HepG2 (cell line): ENCODE data around the gene TMEM219.

ENCODE experiments used
- AHDC1 ChIP-seq: sonication (generic); formaldehyde crosslinking; IDR thresholded peaks from 2 replicates; pipeline ENCODE4 v1.5.1; 2020; ENCODE audit warnings: mild to moderate bottlenecking, missing genetic modification reagents, borderline replicate concordance
- ATF3 ChIP-seq: sonication (generic); formaldehyde crosslinking; IDR thresholded peaks from 2 replicates; pipeline ENCODE4 v1.4.0; 2020; ENCODE audit warnings: missing genetic modification reagents
- CBFB ChIP-seq: sonication (generic); formaldehyde crosslinking; IDR thresholded peaks from 2 replicates; pipeline ENCODE4 v1.4.0; 2020; ENCODE audit warnings: missing genetic modification reagents
- CCDC6 ChIP-seq: sonication (generic); formaldehyde crosslinking; IDR thresholded peaks from 2 replicates; pipeline ENCODE4 v1.8.1; 2022; ENCODE audit warnings: mild to moderate bottlenecking, missing genetic modification reagents, moderate library complexity
- FOSL2 ChIP-seq: sonication (generic); formaldehyde crosslinking; IDR thresholded peaks from 2 replicates; pipeline ENCODE4 v1.4.0; 2020; ENCODE audit warnings: missing genetic modification reagents
- MEF2D ChIP-seq: sonication (generic); formaldehyde crosslinking; IDR thresholded peaks from 2 replicates; pipeline ENCODE4 v1.5.1; 2020; ENCODE audit warnings: mild to moderate bottlenecking, missing genetic modification reagents
- PHF8 ChIP-seq: sonication (generic); formaldehyde crosslinking; IDR thresholded peaks from 2 replicates; pipeline ENCODE4 v1.5.0; 2020; ENCODE audit warnings: missing genetic modification reagents
- RFX5 ChIP-seq: IDR thresholded peaks from 2 replicates; pipeline ENCODE4 v1.6.1; 2011; ENCODE audit warnings: low read depth, low read length, improper control_type of control experiment
- SUZ12 ChIP-seq: fragments of 150-350 bp; IDR thresholded peaks from 2 replicates; pipeline ENCODE4 v1.6.1; 2014; ENCODE audit warnings: low read depth, low read length
- TARDBP ChIP-seq: sonication (generic); formaldehyde crosslinking; IDR thresholded peaks from 2 replicates; pipeline ENCODE4 v1.8.0; 2022; ENCODE audit warnings: mild to moderate bottlenecking, missing genetic modification reagents
- ZNF274 ChIP-seq: sonication (generic); formaldehyde crosslinking; IDR thresholded peaks from 2 replicates; pipeline ENCODE4 v1.5.1; 2020; ENCODE audit warnings: mild to moderate bottlenecking, missing genetic modification reagents

- TF ChIP-seq CCDC6 (no peak), FOSL2 (CRISPR knock-in tag) (no peak), PHF8 (CRISPR knock-in tag) (no peak), RFX5 (no peak), ATF3 (CRISPR knock-in tag) (no peak), TARDBP (CRISPR knock-in tag) (no peak), CBFB (no peak), ZNF274 (CRISPR knock-in tag) (no peak), MEF2D (no peak), AHDC1 (no peak), SUZ12 (no peak)
Measured at GRCh38 chr16:29985271-29985811, 23.5 kb downstream of the TMEM219 start.
